ENCODE results near the gene IGF1R.
A peak's percentile ranks its signal among the peaks of the same experiment; 100 is the strongest.

IGF1R gene

GRCh38 chr15:98884894-98885293, 236.6 kb downstream of the IGF1R start:
- no peak for DNase-seq (ENCODE audit: low spot score)

- no peak for DNase-seq (ENCODE audit: low spot score)
These were observed 239.6 kb downstream of the IGF1R start for GRCh38 chr15:98887976-98888375.

- DNase-seq (ENCODE audit: low spot score), result no peak
These were observed 240.6 kb downstream of the IGF1R start for GRCh38 chr15:98888820-98889479.

- DNase-seq (ENCODE audit: low spot score), result no peak
These were observed 241.8 kb downstream of the IGF1R start for GRCh38 chr15:98889930-98890695.

- no peak for DNase-seq (ENCODE audit: low spot score)
These were observed 243.0 kb downstream of the IGF1R start for GRCh38 chr15:98891301-98891700.

GRCh38 chr15:98893401-98893800, 245.1 kb downstream of the IGF1R start:
- no peak for DNase-seq (ENCODE audit: low spot score)

GRCh38 chr15:98894312-98894711, 246.0 kb downstream of the IGF1R start:
- DNase-seq (ENCODE audit: low spot score), result no peak

GRCh38 chr15:98896002-98896721, 247.8 kb downstream of the IGF1R start:
- DNase-seq (ENCODE audit: low spot score), result no peak

- DNase-seq (ENCODE audit: low spot score), result peak; percentile 70
These were observed 248.7 kb downstream of the IGF1R start for GRCh38 chr15:98896802-98897732.

- no peak for DNase-seq (ENCODE audit: low spot score)
These were observed 249.8 kb downstream of the IGF1R start for GRCh38 chr15:98898122-98898521.

- DNase-seq (ENCODE audit: low spot score), result no peak
These were observed 251.1 kb downstream of the IGF1R start for GRCh38 chr15:98899272-98900021.

GRCh38 chr15:98900356-98900755, 252.0 kb downstream of the IGF1R start:
- no peak for DNase-seq (ENCODE audit: low spot score)

- no peak for DNase-seq (ENCODE audit: low spot score)
These were observed 253.2 kb downstream of the IGF1R start for GRCh38 chr15:98901434-98902072.

- no peak for DNase-seq (ENCODE audit: low spot score)
These were observed 254.6 kb downstream of the IGF1R start for GRCh38 chr15:98902931-98903330.

GRCh38 chr15:98903377-98904018, 255.2 kb downstream of the IGF1R start:
- DNase-seq (ENCODE audit: low spot score), result no peak

- peak; percentile 64 for DNase-seq (ENCODE audit: low spot score)
These were observed 256.2 kb downstream of the IGF1R start for GRCh38 chr15:98904544-98904943.

GRCh38 chr15:98905963-98906711, 257.8 kb downstream of the IGF1R start:
- no peak for DNase-seq (ENCODE audit: low spot score)

- no peak for DNase-seq (ENCODE audit: low spot score)
These were observed 258.4 kb downstream of the IGF1R start for GRCh38 chr15:98906712-98907083.

- no peak for DNase-seq (ENCODE audit: low spot score)
These were observed 259.7 kb downstream of the IGF1R start for GRCh38 chr15:98907927-98908471.

Measured in HuH-7.5 (cell line).